GM18498 (cell line): ENCODE results near the gene SEMA5A.
A peak's percentile ranks its signal among the peaks of the same experiment; 100 is the strongest.
"Not testable (repeated sequence)": the region's sequence is repeated elsewhere in the genome, so short reads cannot be mapped to it uniquely, and the experiment has no call there.

Experiments used
- ATAC-seq: cut with Tn5 transposase; IDR thresholded peaks from one replicate; pipeline ENCODE4 v1.9.1; 2021; ENCODE audit warnings: mild to moderate bottlenecking, moderate library complexity; ENCODE audit not compliant: unreplicated experiment

Gene SEMA5A

GRCh38 chr5:9375756-9376155 is 170.1 kb downstream of the SEMA5A start:
- ATAC-seq, result no peak

GRCh38 chr5:9374025-9374424 is 171.8 kb downstream of the SEMA5A start:
- no peak for ATAC-seq

- no peak for ATAC-seq
Measured at GRCh38 chr5:9373571-9373970, 172.3 kb downstream of the SEMA5A start.

GRCh38 chr5:9370256-9370655 is 175.6 kb downstream of the SEMA5A start:
- ATAC-seq, result no peak

GRCh38 chr5:9365512-9365911 is 180.4 kb downstream of the SEMA5A start:
- no peak for ATAC-seq

GRCh38 chr5:9363449-9363848 is 182.4 kb downstream of the SEMA5A start:
- ATAC-seq, result peak; percentile 20

GRCh38 chr5:9363026-9363425 is 182.8 kb downstream of the SEMA5A start:
- ATAC-seq, result peak; percentile 59

- peak; percentile 61 for ATAC-seq
Measured at GRCh38 chr5:9362600-9362999, 183.3 kb downstream of the SEMA5A start.

GRCh38 chr5:9361835-9362234 is 184.0 kb downstream of the SEMA5A start:
- ATAC-seq, result peak; percentile 60

GRCh38 chr5:9358961-9359685 is 186.8 kb downstream of the SEMA5A start:
- ATAC-seq, result no peak

- no peak for ATAC-seq
Measured at GRCh38 chr5:9356351-9356825, 189.5 kb downstream of the SEMA5A start.

GRCh38 chr5:9354336-9355081 is 191.4 kb downstream of the SEMA5A start:
- no peak for ATAC-seq

- ATAC-seq, result not testable (repeated sequence)
Measured at GRCh38 chr5:9353048-9353447, 192.8 kb downstream of the SEMA5A start.

GRCh38 chr5:9351546-9351945 is 194.3 kb downstream of the SEMA5A start:
- no peak for ATAC-seq

GRCh38 chr5:9350301-9350797 is 195.5 kb downstream of the SEMA5A start:
- ATAC-seq, result no peak

- ATAC-seq, result no peak
Measured at GRCh38 chr5:9348401-9348996, 197.4 kb downstream of the SEMA5A start.

- ATAC-seq, result no peak
Measured at GRCh38 chr5:9347541-9348295, 198.2 kb downstream of the SEMA5A start.

GRCh38 chr5:9347032-9347431 is 198.8 kb downstream of the SEMA5A start:
- ATAC-seq, result no peak

- ATAC-seq, result no peak
Measured at GRCh38 chr5:9344751-9345240, 201.1 kb downstream of the SEMA5A start.

- no peak for ATAC-seq
Measured at GRCh38 chr5:9343146-9343850, 202.6 kb downstream of the SEMA5A start.
